Spleen (tissue), 7 donors: ENCODE data around the gene LITAF.

Source experiments
- CTCF ChIP-seq, 11 experiments: fragments of 200-600 bp in 7 of 11; fragments of 450-650 bp in 4 of 11; sonication (generic) in 4 of 11; IDR thresholded peaks in 8 of 11; conservative IDR thresholded peaks in 3 of 11; 1 replicate in 7 of 11; 2 replicates in 4 of 11; pipeline versions ENCODE4 v1.4.0 to v1.8.0; 2016 to 2021; ENCODE audit warnings: antibody characterized with exemption in 11 of 11, inconsistent platforms in 4 of 11, mild to moderate bottlenecking in 1 of 11
- POLR2A ChIP-seq, 3 donors: fragments of 450-650 bp; IDR thresholded peaks; one replicate each; pipeline ENCODE4 v1.5.1; 2017; ENCODE audit warnings: antibody characterized with exemption in 3 of 3, mild to moderate bottlenecking in 1 of 3
- POLR2AphosphoS5 ChIP-seq, 3 donors: sonication (generic); formaldehyde crosslinking; IDR thresholded peaks; one replicate each; pipeline ENCODE4 v1.5.1; 2017; ENCODE audit warnings: antibody characterized with exemption in 3 of 3
- donor health status: DM: no; HTN: no; CAD: no; lungs with moderate emphysema.
- donor health status: DM: no; HTN: no; CAD: no.
- donor health status: DM: no; HTN: no; CAD: no.

DNA sequence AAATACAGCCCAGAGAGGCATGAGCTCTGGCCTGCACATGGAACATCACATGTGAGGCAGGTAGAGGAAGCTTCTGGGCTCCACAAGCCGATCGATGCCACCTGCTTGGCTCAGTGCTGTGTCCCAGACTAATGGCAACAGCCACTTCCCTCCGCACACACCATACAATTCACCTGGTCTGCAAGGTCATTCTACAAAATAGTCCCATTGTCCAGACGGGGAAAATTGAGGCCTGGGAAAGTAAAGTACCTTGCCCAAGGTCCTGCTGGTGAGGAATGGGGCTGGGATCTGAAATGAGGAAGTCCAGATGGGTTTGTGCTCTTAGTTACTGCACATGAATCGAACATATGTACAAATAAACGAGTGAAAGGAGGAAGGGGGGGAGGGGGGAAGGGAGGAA is 88.0 kb downstream of the LITAF start:
- TF ChIP-seq CTCF (IDR thresholded peaks at IDR 0.05 in 8 of 11, conservative IDR thresholded peaks at IDR 0.05 in 3 of 11) (no peak), POLR2A (IDR thresholded peaks at IDR 0.05) (no peak), POLR2AphosphoS5 (IDR thresholded peaks at IDR 0.05) (no peak)
